MV-4-11 (cell line): ENCODE data around the gene BAG1.

ENCODE experiments used
- DNase-seq: peaks from one replicate; lab custom pipeline; 2025; lab: John Stamatoyannopoulos, UW

The BAG1 gene

GRCh38 chr9:33264473-33265177 is at the start of gene BAG1, which contains the start of gene CHMP5:
BAG1 (minus strand) TSS chr9:33264708.
CHMP5 (plus strand) TSS chr9:33265049; CDS start chr9:33265079, 30 bp downstream.
- peak; percentile 99 for DNase-seq

- DNase-seq: no peak
Observed at GRCh38 chr9:33311953-33312352, 47.4 kb upstream of the BAG1 start.

- no peak for DNase-seq
Observed at GRCh38 chr9:33310748-33311147, 46.2 kb upstream of the BAG1 start.

GRCh38 chr9:33309903-33310302 is 45.4 kb upstream of the BAG1 start:
- no peak for DNase-seq

- DNase-seq: no peak
Observed at GRCh38 chr9:33307067-33307466, 42.6 kb upstream of the BAG1 start.

- DNase-seq: no peak
Observed at GRCh38 chr9:33306037-33306436, 41.5 kb upstream of the BAG1 start.

GRCh38 chr9:33304362-33304761 is 39.9 kb upstream of the BAG1 start:
- peak; percentile 72 for DNase-seq

- DNase-seq: no peak
Observed at GRCh38 chr9:33300546-33300945, 36.0 kb upstream of the BAG1 start.

GRCh38 chr9:33297432-33297831 is 32.9 kb upstream of the BAG1 start:
- DNase-seq: peak; percentile 98

- no peak for DNase-seq
Observed at GRCh38 chr9:33295571-33295970, 31.1 kb upstream of the BAG1 start.

GRCh38 chr9:33294670-33295432 is 30.3 kb upstream of the BAG1 start:
- no peak for DNase-seq

- DNase-seq: no peak
Observed at GRCh38 chr9:33293782-33294181, 29.3 kb upstream of the BAG1 start.

- no peak for DNase-seq
Observed at GRCh38 chr9:33291901-33292300, 27.4 kb upstream of the BAG1 start.

- no peak for DNase-seq
Observed at GRCh38 chr9:33291031-33291397, 26.5 kb upstream of the BAG1 start.

GRCh38 chr9:33290247-33291030 is 25.9 kb upstream of the BAG1 start, which contains the start of gene NFX1:
NFX1 (plus strand) TSS chr9:33290516; CDS start chr9:33290573, 57 bp downstream.
- peak; percentile 100 for DNase-seq

- no peak for DNase-seq
Observed at GRCh38 chr9:33289936-33290246, 25.4 kb upstream of the BAG1 start.

GRCh38 chr9:33289496-33289895 is 25.0 kb upstream of the BAG1 start:
- no peak for DNase-seq

- no peak for DNase-seq
Observed at GRCh38 chr9:33288828-33289483, 24.4 kb upstream of the BAG1 start.

GRCh38 chr9:33288235-33288634 is 23.7 kb upstream of the BAG1 start:
- no peak for DNase-seq

- peak; percentile 83 for DNase-seq
Observed at GRCh38 chr9:33287087-33287490, 22.6 kb upstream of the BAG1 start.

GRCh38 chr9:33285502-33285901 is 21.0 kb upstream of the BAG1 start:
- DNase-seq: peak; percentile 16

- no peak for DNase-seq
Observed at GRCh38 chr9:33277484-33277883, 13.0 kb upstream of the BAG1 start.
